Measurements from ENCODE around the gene FBRSL1. TPM values are rescaled to one million over a fixed set of nuclear protein-coding genes. Genes with fewer than 3 reads are reported as not detected.

FBRSL1 gene
- total and polyA plus RNA-seq, 9 of the 15 experiments (the other 6 are each of a cell fraction or from before 2014, with no cell fraction given) = 0.24 to 129 (median 7.3) TPM

- TF ChIP-seq BRF2 (IDR thresholded peaks at IDR 0.05; ENCODE audit: borderline replicate concordance, insufficient read depth, insufficient read length) (no peak), GTF2B (IDR thresholded peaks at IDR 0.05; ENCODE audit: extremely low read depth, insufficient read length) (no peak), ELK3 (CRISPR knock-in tag; IDR thresholded peaks at IDR 0.05) (no peak), PCBP2 (IDR thresholded peaks at IDR 0.05; ENCODE audit: low read depth, low read length, poor library complexity, severe bottlenecking) (no peak)
Measured at GRCh38 chr12:132503618-132504204, 13.8 kb downstream of the FBRSL1 start (continued).

- Histone ChIP-seq H3K9me1 (ENCODE audit: control insufficient read depth, insufficient read depth, low read length) (peaks cover 34% of the 10 kb centered on the region), H3K9me3 (replicated peaks; ENCODE audit: control insufficient read depth, insufficient read depth, low read depth, low read length) (no peaks in the 10 kb centered on the region), H3K36me3 (ENCODE audit: control insufficient read depth, insufficient read depth, low read length) (peaks cover 19% of the 10 kb centered on the region; the same call in 1 of the 3 replicates), H4K20me1 (replicated peaks; ENCODE audit: control insufficient read depth, insufficient read depth, low read length) (peaks cover 69% of the 10 kb centered on the region), H2AFZ (ENCODE audit: low read depth, low read length) (no peak overlapping the region), H3K27me3 (ENCODE audit: control insufficient read depth in 2 of 2, insufficient read depth in 2 of 2, low read length in 2 of 2) (no peaks in the 10 kb centered on the region), H3K9ac (ENCODE audit: insufficient read depth in 1 of 2, low read depth in 2 of 2, low read length in 2 of 2) (peak overlapping the region in 1 of 2 experiments; percentile 70; a peak in 2 of 4 replicates), H3K79me2 (ENCODE audit: control insufficient read depth, insufficient read depth, low read length) (peaks cover 74% of the 10 kb centered on the region), H3K4me1 (replicated peaks in 1 of 2; ENCODE audit: control insufficient read depth in 2 of 2, insufficient read depth in 2 of 2, low read length in 2 of 2) (peaks cover 20 to 90% of the 10 kb centered on the region in 2 experiments; a peak in 4 of 5 replicates), H3K4me3 (no peak overlapping the region), H3K4me2 (ENCODE audit: insufficient read depth, low read length) (no peak overlapping the region), H3K27ac (ENCODE audit: extremely low read depth, low read depth, low read length) (no peak overlapping the region)
- no peak for FAIRE-seq
- intact Hi-C loops (cut with micrococcal nuclease) = no loop called here
- ChIA-PET CTCF (ENCODE audit: low intra/inter-chr PET ratio) (no interaction called here), POLR2A (interaction anchor here (1.8 to 3.4 kb wide), 3 partner anchors 10 to 13 kb away, joined by 5 to 10 read pairs (median 7); no protein-coding TSS in a partner anchor)
- no peak for DNase-seq (ENCODE audit: extremely low read depth in 1 of 4, low spot score in 3 of 4)
- no peak for ATAC-seq
- BruUV-seq (replicated peaks) = no TSS peak
- in situ Hi-C loops (cut with MboI) = no loop called here
- WGBS (ENCODE audit: insufficient coverage, low coverage, missing lambda C conversion rate) = 86% methylated on average over 26 of the region's 27 CpGs
- TF ChIP-seq HDAC8 (tag; IDR thresholded peaks at IDR 0.05) (no peak), ELF4 (CRISPR knock-in tag; IDR thresholded peaks at IDR 0.05) (no peak), FOXP1 (CRISPR knock-in tag; IDR thresholded peaks at IDR 0.05) (no peak), KAT7 (CRISPR knock-in tag; IDR thresholded peaks at IDR 0.05; ENCODE audit: borderline replicate concordance) (no peak), BHLHE40 (IDR thresholded peaks at IDR 0.05; ENCODE audit: low read length) (no peak), ARHGAP35 (IDR thresholded peaks at IDR 0.05; ENCODE audit: partially characterized antibody) (no peak), ZNF830 (CRISPR knock-in tag; IDR thresholded peaks at IDR 0.05) (no peak), FOXK2 (conservative IDR thresholded peaks at IDR 0.05 in 1 of 2, IDR thresholded peaks at IDR 0.05 in 1 of 2; ENCODE audit: low read depth in 2 of 2) (no peak), ZBTB7A (IDR thresholded peaks at IDR 0.05; ENCODE audit: borderline replicate concordance, control insufficient read depth, low read depth, low read length) (no peak), ATF7 (IDR thresholded peaks at IDR 0.05) (no peak), HDGF (IDR thresholded peaks at IDR 0.05) (no peak), POLR2A (conservative IDR thresholded peaks at IDR 0.05) (no peak), NCOA6 (IDR thresholded peaks at IDR 0.05) (no peak), ERF (CRISPR knock-in tag; IDR thresholded peaks at IDR 0.05) (no peak), POLR3A (IDR thresholded peaks at IDR 0.05; ENCODE audit: borderline replicate concordance, extremely low read depth, insufficient read depth, insufficient read length) (no peak)
Measured at GRCh38 chr12:132505105-132505851, 15.3 kb downstream of the FBRSL1 start.
